Activated naive CD4-positive, alpha-beta T cell treated with anti-CD3 and anti-CD28 coated beads, Interleukin-2, amount 50 U/mL, for 72 hours (primary cell): ENCODE results near the gene BMPR1B. TPM values are rescaled to one million over a fixed set of nuclear protein-coding genes. Genes with fewer than 3 reads are reported as not detected.
A peak's percentile ranks its signal among the peaks of the same experiment; 100 is the strongest.

Source experiments
- ATAC-seq, 2 donors: fragments of 150-1000 bp; cut with Tn5 transposase; 2 replicates each; pipeline ENCODE4 v1.10.0; 2021; ENCODE audit warnings: mild to moderate bottlenecking in 2 of 2, moderate library complexity in 2 of 2
- DNase-seq, 2 donors: peaks; one replicate each; pipeline ENCODE4 v3.0.0; 2021 to 2022; ENCODE audit warnings: low spot score in 2 of 2
- H3K27ac Mint-ChIP-seq, 2 donors: one replicate each; pipeline ENCODE4 v1.8.0; 2022; ENCODE audit warnings: mild to moderate bottlenecking in 2 of 2, mixed read lengths in 2 of 2
- H3K36me3 Mint-ChIP-seq, 2 donors: one replicate each; pipeline ENCODE4 v1.8.0; 2022; ENCODE audit warnings: mixed read lengths in 2 of 2
- H3K9me3 Mint-ChIP-seq, 2 donors: one replicate each; pipeline ENCODE4 v1.8.0; 2022; ENCODE audit warnings: mixed read lengths in 2 of 2
- total RNA-seq, 2 donors: library from RNA; stranded (reverse); gene quantifications; one replicate each; pipeline ENCODE4 v1.2.3, GENCODE V29; 2022

BMPR1B gene
- total RNA-seq, 2 donors from 2014 or later, result not detected

DNA sequence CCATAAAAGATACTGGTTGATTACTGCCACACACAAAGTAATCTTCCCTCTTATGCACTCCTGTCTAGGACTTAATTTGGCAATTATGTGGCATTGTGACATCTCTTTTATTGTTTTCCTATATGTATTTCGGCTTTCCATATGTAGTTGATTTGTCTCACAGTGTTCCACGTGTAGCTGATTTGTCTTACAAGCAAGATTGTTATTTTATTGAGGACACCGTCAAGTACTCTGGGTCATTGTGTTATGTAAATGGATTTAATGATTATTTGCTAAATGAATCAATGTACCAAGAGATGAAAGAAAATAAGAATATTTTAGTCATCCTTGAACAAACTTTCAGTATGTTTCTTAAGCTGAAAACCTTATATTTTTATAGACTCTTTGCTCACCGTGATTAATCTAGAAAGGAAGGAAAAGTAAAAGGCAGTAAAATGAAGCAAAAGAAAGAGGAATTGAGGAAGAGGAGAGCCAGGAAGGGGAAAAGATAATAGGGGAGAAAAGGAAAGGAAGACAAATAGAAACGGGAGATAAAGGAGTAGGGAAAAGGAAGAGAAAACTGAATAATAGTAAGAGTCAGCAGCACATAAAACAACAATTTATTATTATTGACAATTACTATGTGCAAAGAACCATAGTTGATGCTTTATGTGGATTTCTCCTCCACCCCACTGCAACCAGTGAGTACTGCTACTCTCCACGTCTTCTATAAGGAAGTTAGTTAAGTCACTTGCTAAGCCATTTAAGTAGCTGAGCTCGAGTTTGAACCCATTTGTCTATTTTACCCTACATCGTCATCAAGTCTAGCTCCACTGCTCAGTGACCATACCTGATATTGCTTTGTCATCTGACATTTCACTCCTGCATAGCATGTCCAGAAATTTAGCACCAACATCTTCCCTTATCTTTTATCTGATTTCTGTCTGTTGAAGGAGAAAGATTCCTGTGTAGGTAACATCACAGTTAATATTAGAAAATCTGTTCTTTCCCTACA lies 336.5 kb downstream of the BMPR1B start:
- ATAC-seq (no peak), DNase-seq (no peak)
- H3K9me3 Mint-ChIP-seq, result no peaks in the 10 kb centered on the region
- no peaks in the 10 kb centered on the region for H3K36me3 Mint-ChIP-seq
- no peak overlapping the region for H3K27ac Mint-ChIP-seq

DNA sequence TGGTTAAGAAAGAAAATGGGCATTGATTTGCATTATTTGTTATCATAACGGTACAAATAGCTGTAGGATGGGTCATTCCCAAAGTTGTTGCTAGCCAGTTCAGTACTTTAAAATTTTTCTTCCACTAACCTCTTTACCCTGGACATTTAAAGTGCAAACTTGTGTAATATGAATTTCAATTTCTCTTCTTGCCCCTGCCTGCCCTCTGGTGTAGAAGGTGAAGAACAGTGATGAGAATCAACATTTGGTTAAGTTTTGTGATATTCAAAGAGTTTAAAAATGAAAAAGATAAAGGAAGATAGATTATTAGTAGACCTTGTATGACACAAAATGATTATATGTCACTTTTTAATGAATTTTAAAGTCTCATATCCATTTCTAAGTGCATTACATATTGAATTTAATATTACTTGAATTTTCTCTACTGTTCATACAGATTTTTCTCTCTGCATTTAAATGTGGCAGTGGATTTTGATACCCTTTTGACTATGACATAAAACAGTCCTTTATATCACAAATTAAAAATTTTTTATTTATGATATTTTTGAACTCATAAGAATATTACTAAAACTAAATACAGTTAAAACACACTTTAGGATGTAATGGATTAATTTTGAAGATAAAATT lies 337.7 kb downstream of the BMPR1B start:
- DNase-seq, result no peak
- no peak for ATAC-seq
- Mint-ChIP-seq H3K9me3 (no peaks in the 10 kb centered on the region), H3K27ac (no peak overlapping the region), H3K36me3 (peaks cover 0 to 7% of the 10 kb centered on the region in 2 donors)

DNA sequence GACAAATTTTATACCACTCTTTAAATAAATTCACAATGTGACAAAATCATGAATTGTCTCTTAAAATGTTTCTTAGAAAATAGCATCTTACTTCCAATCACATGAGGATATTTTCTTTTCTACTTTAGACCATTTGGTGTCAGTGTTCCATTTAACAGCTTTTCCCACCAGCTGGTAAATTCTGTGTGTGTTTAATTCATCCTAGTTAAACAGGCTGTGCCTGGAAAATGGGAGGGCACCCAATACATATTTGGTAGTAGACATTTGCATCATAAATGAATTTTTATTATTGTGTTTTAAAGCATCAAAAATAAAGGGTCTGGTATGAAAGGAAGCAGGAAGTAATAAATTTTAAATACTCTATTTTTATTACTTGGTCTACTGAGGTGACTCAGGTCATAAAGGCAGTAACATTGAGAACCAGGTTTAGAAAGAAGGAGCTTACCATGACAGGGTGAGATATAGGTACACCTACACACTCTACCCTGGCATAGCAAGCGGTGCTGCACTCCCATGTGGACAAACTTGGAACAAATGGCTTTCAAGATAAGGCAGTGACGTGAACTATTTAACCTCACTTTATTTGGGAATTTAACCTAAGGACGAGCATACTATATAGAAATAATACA lies 344.5 kb downstream of the BMPR1B start:
- no peak overlapping the region for H3K27ac Mint-ChIP-seq
- DNase-seq (no peak), ATAC-seq (no peak)
- no peaks in the 10 kb centered on the region for H3K9me3 Mint-ChIP-seq
- H3K36me3 Mint-ChIP-seq, result peaks cover 0 to 7% of the 10 kb centered on the region in 2 donors

DNA sequence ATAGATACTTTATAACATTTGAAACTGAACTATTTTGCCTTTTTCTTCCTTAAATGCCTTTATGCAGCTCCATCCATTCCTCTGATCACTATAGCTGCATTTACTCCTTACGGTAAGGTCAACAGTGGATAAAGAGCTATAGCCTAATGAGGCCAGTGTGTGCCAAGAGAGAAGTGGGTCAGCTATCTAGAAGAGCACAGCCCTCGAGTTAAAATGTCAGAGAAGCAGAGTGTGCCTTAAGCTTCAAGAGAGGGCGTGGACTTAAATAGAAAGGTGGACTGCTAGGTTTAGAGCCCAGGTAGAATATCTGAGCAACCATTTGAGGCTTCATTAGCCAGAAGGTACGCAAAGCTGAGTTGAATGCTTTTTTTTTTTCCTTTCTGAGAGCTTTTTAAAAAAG lies 347.4 kb downstream of the BMPR1B start:
- no peaks in the 10 kb centered on the region for H3K9me3 Mint-ChIP-seq
- peaks cover 0 to 4% of the 10 kb centered on the region in 2 donors for H3K36me3 Mint-ChIP-seq
- no peak for ATAC-seq
- H3K27ac Mint-ChIP-seq, result no peak overlapping the region
- DNase-seq, result no peak

DNA sequence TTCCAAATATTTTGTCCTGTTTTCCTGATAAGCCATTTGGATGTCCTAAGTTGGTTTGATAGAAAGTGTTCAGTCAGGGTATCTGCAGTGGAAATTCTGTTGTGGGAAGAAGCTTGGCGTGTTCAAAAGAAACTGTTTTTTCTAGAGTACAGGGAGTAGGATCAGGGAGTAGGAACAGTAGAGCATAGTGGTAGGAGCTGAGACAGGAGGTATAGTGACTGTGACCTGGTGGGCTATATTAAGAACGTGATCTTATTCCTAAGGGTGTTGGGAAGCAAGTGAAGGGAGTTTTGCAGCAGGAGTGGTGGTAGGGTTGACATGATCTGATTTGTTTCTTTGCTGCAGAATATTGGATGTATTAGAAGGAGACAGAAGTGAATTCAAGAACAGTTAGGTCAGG lies 348.2 kb downstream of the BMPR1B start:
- ATAC-seq (no peak), DNase-seq (no peak)
- H3K9me3 Mint-ChIP-seq, result no peaks in the 10 kb centered on the region
- H3K27ac Mint-ChIP-seq, result no peak overlapping the region
- H3K36me3 Mint-ChIP-seq, result no peaks in the 10 kb centered on the region

DNA sequence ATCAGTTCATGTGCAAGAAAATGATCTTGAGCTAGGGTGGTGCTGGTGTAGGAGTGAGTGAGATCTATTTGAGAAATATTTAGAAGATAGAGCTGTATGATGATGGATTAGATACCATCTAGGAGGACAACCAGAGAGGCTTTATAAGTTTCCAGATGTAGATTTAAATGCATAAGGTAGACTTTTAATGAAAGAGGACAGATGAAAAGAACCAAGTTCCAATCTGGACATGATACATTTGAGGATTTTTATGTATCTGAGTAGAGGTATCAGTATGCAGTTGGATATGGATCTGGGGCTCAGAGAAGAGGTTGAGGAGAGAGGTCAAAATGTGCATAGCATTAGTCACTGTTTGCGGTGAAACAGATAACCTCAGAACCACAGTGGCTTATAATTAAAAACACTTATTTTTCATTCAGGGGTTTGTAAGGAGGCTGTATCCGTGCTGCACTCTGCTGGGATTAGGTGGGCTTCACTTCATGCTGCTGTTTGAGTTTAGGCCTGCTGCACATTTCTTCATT lies 348.7 kb downstream of the BMPR1B start:
- H3K36me3 Mint-ChIP-seq, result no peaks in the 10 kb centered on the region
- H3K27ac Mint-ChIP-seq, result no peak overlapping the region
- ATAC-seq (no peak), DNase-seq (no peak)
- H3K9me3 Mint-ChIP-seq, result no peaks in the 10 kb centered on the region

DNA sequence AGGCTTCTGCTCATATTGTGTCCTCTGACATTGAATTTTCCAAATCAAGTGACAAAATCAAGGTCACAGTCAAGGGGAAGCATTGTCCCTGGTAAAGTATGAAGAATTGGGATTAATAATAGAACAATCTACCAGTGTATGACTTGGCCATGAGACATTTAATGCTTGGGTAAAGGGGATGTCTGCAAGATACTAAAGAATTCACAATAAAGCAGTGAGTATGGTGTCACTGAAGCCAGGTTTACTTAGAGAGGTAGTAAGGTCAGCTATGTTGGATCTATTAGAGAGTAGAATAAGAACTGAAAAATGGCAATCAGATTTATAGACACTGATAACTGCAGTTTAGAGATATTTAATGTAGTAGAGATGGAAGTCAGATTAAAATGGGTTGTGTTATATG lies 349.2 kb downstream of the BMPR1B start:
- no peaks in the 10 kb centered on the region for H3K36me3 Mint-ChIP-seq
- H3K9me3 Mint-ChIP-seq, result no peaks in the 10 kb centered on the region
- no peak overlapping the region for H3K27ac Mint-ChIP-seq
- no peak for ATAC-seq
- no peak for DNase-seq

DNA sequence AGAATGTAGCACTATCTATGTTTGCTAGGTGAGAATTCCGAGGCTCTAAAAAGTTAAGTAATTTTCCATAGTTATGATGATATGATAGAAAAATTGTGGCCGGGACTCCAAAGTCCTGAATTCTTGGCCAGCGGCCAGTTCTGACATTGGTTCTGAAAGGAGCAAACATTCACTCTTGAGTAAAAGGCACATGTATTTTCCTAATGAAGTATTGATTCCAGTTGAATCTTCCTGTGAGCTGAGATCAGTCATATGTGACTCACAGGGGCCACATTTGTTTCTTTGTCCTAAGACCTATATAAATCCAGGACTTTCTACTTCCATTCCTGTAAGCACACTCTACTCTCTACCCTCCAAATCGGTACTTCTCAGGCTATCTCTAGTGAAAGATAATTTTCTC lies 349.9 kb downstream of the BMPR1B start:
- H3K36me3 Mint-ChIP-seq, result no peaks in the 10 kb centered on the region
- ATAC-seq, result no peak

DNA sequence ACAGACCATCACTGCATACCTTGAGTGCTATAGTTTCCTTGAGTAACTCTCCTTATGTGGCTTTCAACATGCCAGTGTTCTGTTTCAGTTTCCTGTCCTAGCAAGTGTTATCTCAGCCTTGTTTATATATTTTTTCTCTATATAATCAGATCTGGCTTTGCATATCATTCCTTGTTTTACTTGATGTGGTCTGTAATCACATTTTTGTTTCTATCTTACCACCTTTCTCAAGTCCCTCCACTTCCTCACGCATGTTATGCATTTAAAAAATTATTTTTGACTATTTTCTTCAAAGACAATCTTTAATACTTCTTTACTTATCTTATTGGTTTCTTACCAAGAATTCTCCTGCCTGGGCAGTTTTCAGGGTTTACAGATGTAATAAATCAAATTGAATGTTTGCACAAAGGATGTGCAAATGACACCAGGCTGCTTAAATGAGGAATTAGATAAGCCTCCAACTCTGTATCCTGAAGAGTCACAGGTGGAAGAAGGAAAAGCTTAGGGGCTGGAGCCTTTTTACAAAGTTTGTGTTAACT lies 351.2 kb downstream of the BMPR1B start:
- Mint-ChIP-seq H3K27ac (no peak overlapping the region), H3K9me3 (no peaks in the 10 kb centered on the region), H3K36me3 (no peaks in the 10 kb centered on the region)
- DNase-seq (no peak), ATAC-seq (no peak)

More for the DNA sequence above, 349.9 kb downstream of the BMPR1B start:
- H3K27ac Mint-ChIP-seq, result no peak overlapping the region
- no peak for DNase-seq
- no peaks in the 10 kb centered on the region for H3K9me3 Mint-ChIP-seq

DNA sequence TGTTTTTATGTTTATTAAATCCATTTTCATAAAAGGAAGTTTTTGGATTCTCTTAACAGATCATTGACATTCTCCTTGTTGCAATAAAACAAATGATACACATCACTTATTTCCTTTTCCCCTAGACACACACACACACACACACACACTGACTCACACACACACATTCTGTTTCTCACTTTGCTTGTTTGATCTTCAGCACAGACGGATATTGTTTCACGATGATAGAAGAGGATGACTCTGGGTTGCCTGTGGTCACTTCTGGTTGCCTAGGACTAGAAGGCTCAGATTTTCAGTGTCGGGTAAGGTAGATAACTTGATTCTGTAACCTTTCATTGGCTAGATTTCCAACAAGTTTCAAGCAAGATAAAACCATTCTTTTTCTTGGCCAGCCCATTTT lies 356.8 kb downstream of the BMPR1B start:
- ATAC-seq, result no peak
- Mint-ChIP-seq H3K27ac (no peak overlapping the region), H3K9me3 (no peaks in the 10 kb centered on the region), H3K36me3 (no peaks in the 10 kb centered on the region)
- DNase-seq, result no peak

DNA sequence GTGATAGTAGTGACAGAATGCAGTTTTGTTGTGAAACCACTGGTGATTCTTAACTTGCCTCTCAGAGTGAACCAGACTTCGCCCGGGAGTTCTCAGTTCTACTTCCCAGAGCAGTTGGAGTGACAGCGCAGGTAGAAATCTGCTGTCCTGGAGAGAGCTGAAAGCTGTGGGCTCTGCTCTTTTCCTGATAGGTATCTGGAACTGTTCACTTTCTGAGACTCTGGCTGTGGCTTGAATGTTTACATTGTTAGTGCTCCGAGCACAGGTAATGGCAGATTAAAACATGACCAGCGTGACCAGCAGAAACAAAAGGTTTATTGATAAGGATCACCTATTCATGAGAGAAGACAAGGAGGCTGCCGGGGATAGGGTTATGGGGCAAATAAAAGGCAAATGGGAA lies 360.7 kb downstream of the BMPR1B start:
- no peaks in the 10 kb centered on the region for H3K9me3 Mint-ChIP-seq
- ATAC-seq (no peak), DNase-seq (no peak)
- H3K27ac Mint-ChIP-seq, result no peak overlapping the region
- H3K36me3 Mint-ChIP-seq, result no peaks in the 10 kb centered on the region

DNA sequence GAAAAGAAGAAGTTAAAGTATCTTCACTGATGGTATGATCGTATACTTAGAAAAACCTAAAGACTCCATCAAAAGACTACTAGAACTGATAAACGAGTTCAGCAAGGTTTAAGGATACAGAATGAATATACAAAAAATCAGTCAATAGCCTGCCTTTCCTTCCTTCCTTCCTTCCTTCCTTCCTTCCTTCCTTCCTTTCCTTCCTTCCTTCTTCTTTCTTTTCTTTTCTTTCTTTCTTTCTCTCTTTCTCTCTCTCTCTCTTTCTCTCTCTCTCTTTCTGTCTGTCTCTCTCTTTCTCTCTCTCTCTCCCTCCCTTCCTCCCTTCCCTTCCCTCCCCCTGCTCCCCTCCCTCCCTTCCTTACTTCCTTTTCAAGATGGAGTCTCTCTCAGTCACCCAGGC lies 362.7 kb downstream of the BMPR1B start:
- DNase-seq (no peak), ATAC-seq (no peak)
- Mint-ChIP-seq H3K36me3 (no peaks in the 10 kb centered on the region), H3K9me3 (no peaks in the 10 kb centered on the region), H3K27ac (no peak overlapping the region)

DNA sequence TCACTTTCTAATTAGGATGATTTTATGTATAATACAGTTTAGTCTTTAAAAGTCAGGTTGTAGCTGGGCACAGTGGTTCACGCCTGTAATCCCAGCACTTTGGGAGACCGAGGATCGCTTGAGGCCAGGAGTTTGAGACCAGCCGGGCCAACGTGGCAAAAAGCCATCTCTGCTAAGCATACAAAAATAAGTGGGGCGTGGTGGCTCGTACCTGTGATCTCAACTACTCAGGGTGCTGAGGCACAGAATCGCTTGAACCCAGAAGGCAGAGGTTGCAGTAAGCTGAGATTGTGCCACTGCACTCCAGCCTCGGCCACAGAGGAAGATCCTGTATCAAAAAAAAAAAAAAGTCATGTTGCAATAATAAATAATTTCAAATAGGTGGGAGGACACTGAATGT lies 364.2 kb downstream of the BMPR1B start:
- no peaks in the 10 kb centered on the region for H3K36me3 Mint-ChIP-seq
- no peaks in the 10 kb centered on the region for H3K9me3 Mint-ChIP-seq
- ATAC-seq (no peak), DNase-seq (no peak)
- H3K27ac Mint-ChIP-seq, result no peak overlapping the region

DNA sequence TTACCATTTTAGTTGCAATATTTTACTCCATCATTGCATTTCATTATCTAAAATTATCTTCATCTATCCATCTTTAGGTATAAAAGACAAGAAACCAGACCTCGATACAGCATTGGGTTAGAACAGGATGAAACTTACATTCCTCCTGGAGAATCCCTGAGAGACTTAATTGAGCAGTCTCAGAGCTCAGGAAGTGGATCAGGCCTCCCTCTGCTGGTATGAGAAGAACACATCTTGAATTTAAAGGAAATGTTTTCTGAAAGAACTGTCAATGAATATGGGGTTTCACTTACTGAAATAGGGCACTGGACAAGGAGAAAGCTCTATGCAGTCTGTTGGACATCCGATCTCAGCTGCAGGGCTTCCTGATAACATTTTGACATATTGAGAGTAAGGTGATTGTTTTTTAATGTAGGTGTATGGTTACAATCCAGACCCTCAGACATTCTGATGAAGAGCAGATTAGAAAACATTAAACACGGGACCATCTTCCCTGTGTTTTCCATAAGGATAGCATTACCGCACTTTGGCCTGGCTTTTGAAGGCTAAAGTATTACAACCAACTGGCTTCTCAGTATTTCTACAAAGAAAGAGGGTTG lies 367.2 kb downstream of the BMPR1B start:
- Mint-ChIP-seq H3K9me3 (no peaks in the 10 kb centered on the region), H3K36me3 (no peaks in the 10 kb centered on the region), H3K27ac (no peak overlapping the region)
- ATAC-seq, result no peak
- no peak for DNase-seq

DNA sequence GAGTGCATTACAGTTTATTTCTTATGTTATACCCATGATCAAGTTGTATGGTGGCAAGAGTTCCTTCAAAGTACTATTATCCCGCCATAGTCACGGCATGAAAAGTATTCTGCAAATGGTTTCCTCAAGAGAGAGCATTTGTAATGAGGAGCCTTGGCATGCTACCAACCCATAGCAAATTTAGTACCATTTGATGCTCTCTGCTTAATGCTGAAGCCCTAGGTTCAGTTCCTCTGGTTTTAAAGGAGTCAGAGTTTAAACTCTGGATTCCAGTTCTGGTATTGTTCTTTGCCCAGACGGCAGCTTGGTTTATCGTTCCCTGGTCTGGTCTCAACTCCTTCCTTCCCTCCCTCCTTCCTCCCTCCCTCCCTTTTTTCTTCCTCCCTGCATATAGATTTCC lies 371.3 kb downstream of the BMPR1B start:
- Mint-ChIP-seq H3K36me3 (no peaks in the 10 kb centered on the region), H3K9me3 (no peaks in the 10 kb centered on the region), H3K27ac (no peak overlapping the region)
- DNase-seq (no peak), ATAC-seq (no peak)

DNA sequence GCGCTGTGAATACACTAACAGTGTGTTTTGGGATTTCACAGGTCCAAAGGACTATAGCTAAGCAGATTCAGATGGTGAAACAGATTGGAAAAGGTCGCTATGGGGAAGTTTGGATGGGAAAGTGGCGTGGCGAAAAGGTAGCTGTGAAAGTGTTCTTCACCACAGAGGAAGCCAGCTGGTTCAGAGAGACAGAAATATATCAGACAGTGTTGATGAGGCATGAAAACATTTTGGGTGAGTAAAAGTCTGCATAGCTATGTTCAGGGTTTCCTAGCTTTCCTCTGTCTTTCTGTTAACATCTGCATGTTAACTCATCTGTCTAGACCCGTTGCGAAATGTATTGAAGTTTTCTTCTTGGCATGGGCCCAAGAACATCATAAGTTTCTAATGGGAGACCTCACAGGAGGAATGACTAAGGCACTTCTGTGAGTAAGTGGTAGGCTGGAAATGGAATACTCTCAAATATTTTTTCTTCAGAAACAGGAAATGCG lies 372.1 kb downstream of the BMPR1B start:
- no peak overlapping the region for H3K27ac Mint-ChIP-seq
- peak; percentile 66 to 86 for ATAC-seq

More for the DNA sequence above, 372.1 kb downstream of the BMPR1B start:
- H3K36me3 Mint-ChIP-seq, result no peaks in the 10 kb centered on the region
- no peaks in the 10 kb centered on the region for H3K9me3 Mint-ChIP-seq
- no peak for DNase-seq
